ENCODE results near the gene GNAI1. TPM values are rescaled to one million over a fixed set of nuclear protein-coding genes. Genes with fewer than 3 reads are reported as not detected.

The GNAI1 gene
- total RNA-seq, 1 donor from 2014 or later, result 17.7 TPM

DNA sequence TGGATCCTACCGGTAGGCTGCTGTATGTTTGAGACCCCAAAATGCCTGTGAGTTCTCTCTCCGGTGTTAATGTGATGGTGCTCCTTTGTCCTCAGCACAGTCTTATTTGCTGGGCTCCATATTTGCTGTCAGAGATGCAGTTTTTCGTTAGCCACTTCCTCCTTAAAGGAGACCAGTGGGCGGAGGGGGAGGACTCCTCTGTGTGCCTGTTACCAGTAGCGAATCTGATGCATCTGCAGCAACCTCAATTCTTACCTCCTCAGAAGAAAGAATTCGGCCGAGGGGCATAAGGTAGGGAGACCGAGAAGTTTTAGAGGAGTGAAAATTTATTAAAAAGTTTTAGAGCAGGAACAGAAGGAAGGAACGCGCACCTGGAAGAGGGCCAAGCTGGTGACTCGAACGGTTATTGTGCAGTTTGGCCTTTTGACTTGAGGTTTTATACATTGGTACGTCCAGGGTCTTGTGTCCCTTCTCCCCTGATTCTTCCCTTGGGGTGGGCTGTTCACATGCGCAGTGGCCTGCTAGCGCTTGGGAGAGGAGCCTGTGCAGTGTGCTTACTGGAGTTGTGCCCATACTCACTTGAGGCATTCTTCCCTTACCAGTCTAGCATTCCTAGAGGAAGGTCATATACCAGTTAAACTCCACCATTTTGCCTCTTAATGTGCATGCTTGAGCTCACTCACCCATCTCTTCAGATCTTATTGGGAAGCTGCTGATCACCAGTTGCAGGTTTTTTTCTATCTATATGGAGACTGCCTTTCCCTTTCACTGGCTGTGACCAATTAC lies 49.5 kb downstream of the GNAI1 start:
- Histone ChIP-seq H3K36me3 (ENCODE audit: control insufficient read depth, insufficient read depth, low read length) (no peaks in the 10 kb centered on the region), H3K27me3 (ENCODE audit: control insufficient read depth, insufficient read depth, low read length) (no peaks in the 10 kb centered on the region), H3K4me3 (ENCODE audit: low read depth, low read length) (no peak overlapping the region)
- DNase-seq (ENCODE audit: low read depth), result no peak
- TF ChIP-seq, protein P1, sequence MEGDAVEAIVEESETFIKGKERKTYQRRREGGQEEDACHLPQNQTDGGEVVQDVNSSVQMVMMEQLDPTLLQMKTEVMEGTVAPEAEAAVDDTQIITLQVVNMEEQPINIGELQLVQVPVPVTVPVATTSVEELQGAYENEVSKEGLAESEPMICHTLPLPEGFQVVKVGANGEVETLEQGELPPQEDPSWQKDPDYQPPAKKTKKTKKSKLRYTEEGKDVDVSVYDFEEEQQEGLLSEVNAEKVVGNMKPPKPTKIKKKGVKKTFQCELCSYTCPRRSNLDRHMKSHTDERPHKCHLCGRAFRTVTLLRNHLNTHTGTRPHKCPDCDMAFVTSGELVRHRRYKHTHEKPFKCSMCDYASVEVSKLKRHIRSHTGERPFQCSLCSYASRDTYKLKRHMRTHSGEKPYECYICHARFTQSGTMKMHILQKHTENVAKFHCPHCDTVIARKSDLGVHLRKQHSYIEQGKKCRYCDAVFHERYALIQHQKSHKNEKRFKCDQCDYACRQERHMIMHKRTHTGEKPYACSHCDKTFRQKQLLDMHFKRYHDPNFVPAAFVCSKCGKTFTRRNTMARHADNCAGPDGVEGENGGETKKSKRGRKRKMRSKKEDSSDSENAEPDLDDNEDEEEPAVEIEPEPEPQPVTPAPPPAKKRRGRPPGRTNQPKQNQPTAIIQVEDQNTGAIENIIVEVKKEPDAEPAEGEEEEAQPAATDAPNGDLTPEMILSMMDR (IDR thresholded peaks at IDR 0.05; ENCODE audit: insufficient read depth, low read length, poor library complexity, severe bottlenecking), result no peak

DNA sequence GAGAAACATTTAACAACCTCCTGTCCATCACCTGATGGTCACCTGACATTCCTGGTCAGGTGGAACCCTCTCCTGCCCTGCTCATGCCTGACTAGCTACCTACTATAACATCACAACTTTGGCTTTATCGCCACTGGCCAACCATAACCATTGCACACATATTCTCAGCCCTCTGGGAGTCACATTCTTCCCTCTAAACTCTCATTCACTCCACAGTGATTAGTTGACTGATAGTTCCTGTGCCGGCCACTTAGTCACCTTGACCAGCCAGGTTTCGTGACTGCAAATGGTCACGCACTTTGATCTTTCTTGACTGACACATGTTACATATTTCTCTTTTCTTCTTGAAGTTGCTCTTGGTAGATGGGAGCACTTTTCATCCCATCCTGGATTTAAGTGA lies 50.1 kb downstream of the GNAI1 start:
- DNase-seq (ENCODE audit: low read depth), result no peak
- no peak overlapping the region for H3K4me3 ChIP-seq (ENCODE audit: low read depth, low read length)
- H3K27me3 ChIP-seq (ENCODE audit: control insufficient read depth, insufficient read depth, low read length), result no peaks in the 10 kb centered on the region
- H3K36me3 ChIP-seq (ENCODE audit: control insufficient read depth, insufficient read depth, low read length), result no peaks in the 10 kb centered on the region
- TF ChIP-seq, protein P1 (IDR thresholded peaks at IDR 0.05; ENCODE audit: insufficient read depth, low read length, poor library complexity, severe bottlenecking), result no peak

DNA sequence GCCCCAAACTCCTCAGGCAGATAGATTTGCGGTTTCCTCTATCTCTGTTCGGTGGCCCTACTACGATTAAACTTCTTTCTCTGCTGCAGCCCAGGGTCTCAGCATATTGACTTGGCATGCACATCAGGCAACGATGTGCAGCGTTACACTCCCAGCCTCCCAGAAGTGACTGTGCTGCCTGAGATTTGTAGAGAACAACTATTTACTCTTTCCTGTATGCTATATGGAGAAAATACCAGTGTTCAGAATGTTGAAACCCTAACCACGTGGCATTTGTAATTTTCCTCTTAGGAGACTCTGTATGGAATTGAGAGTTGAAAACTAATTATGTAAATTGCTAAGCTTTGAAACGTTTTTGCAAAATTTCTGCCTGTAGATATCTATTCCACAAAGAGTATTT lies 50.9 kb downstream of the GNAI1 start:
- TF ChIP-seq, protein P1 (IDR thresholded peaks at IDR 0.05; ENCODE audit: insufficient read depth, low read length, poor library complexity, severe bottlenecking), result no peak
- no peaks in the 10 kb centered on the region for H3K27me3 ChIP-seq (ENCODE audit: control insufficient read depth, insufficient read depth, low read length)
- DNase-seq (ENCODE audit: low read depth), result no peak
- no peaks in the 10 kb centered on the region for H3K36me3 ChIP-seq (ENCODE audit: control insufficient read depth, insufficient read depth, low read length)
- H3K4me3 ChIP-seq (ENCODE audit: low read depth, low read length), result no peak overlapping the region

DNA sequence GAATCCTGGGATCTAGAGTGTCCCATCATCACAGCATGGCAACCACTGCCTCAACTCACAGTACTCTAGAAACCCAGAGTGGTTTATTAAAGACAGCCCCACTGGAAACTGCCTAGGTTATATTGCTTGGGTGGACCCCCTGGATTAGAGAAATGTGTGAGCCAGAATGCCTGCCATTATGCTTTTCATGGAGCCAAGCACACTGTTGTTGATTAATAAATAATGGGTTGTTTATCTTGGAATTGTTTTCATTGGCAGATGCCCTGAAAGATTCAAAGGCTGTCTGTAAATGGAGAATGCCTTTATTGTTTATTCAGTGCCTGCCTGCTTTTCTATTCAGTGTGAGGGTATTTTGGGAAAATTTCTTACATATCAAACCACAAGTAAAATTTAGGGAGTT lies 52.1 kb downstream of the GNAI1 start:
- Histone ChIP-seq H3K27me3 (ENCODE audit: control insufficient read depth, insufficient read depth, low read length) (no peaks in the 10 kb centered on the region), H3K36me3 (ENCODE audit: control insufficient read depth, insufficient read depth, low read length) (no peaks in the 10 kb centered on the region), H3K4me3 (ENCODE audit: low read depth, low read length) (no peak overlapping the region)
- DNase-seq (ENCODE audit: low read depth), result no peak
- TF ChIP-seq, protein P1 (IDR thresholded peaks at IDR 0.05; ENCODE audit: insufficient read depth, low read length, poor library complexity, severe bottlenecking), result no peak

DNA sequence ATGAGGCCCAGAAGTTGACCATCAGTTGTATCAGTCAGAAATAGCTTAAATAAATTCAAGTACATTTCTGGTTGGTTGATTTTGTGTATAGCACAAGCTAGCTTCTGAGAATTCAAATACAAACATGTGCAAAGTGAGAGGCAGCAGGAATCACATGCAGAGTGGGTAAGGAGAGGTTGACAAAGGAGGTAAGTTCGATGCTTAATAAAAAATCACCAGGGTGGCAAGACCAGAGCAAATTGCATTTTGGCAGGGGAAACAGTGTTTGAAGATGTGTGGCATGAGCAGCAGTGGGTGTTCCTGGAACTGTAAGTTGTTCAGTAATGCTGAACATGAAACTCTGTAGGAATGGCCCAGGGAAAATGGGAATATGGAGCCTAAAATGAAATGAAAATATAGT lies 52.6 kb downstream of the GNAI1 start:
- Histone ChIP-seq H3K27me3 (ENCODE audit: control insufficient read depth, insufficient read depth, low read length) (no peaks in the 10 kb centered on the region), H3K4me3 (ENCODE audit: low read depth, low read length) (no peak overlapping the region), H3K36me3 (ENCODE audit: control insufficient read depth, insufficient read depth, low read length) (no peaks in the 10 kb centered on the region)
- TF ChIP-seq, protein P1 (IDR thresholded peaks at IDR 0.05; ENCODE audit: insufficient read depth, low read length, poor library complexity, severe bottlenecking), result no peak
- no peak for DNase-seq (ENCODE audit: low read depth)

DNA sequence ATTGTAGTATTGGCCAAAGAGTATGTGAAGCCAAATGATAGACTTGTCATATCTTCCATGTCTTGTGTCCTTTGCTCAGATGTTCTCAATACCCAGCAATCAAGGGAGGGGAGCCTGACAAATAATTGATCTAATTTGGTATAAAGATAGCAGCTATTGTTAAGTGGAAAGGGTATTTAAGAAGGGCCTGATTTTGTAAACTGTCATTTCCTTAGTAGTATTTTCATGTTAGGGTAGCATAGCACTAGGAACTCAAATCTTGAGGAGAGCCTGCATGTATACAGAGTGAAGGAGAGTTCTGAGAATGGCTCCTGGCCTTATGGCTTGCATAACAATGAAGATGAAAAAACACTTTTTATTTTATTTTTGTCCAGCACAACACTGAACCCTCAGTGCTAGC lies 53.1 kb downstream of the GNAI1 start:
- Histone ChIP-seq H3K27me3 (ENCODE audit: control insufficient read depth, insufficient read depth, low read length) (no peaks in the 10 kb centered on the region), H3K4me3 (ENCODE audit: low read depth, low read length) (no peak overlapping the region), H3K36me3 (ENCODE audit: control insufficient read depth, insufficient read depth, low read length) (no peaks in the 10 kb centered on the region)
- TF ChIP-seq, protein P1 (IDR thresholded peaks at IDR 0.05; ENCODE audit: insufficient read depth, low read length, poor library complexity, severe bottlenecking), result no peak
- no peak for DNase-seq (ENCODE audit: low read depth)
